GM12892 (cell line): Measurements from ENCODE around the gene GP1BB. TPM values are rescaled to one million over a fixed set of nuclear protein-coding genes. Genes with fewer than 3 reads are reported as not detected.
"Not testable (repeated sequence)": the region's sequence is repeated elsewhere in the genome, so short reads cannot be mapped to it uniquely, and the experiment has no call there.

Source experiments
- DNase-seq: peaks from one replicate; pipeline ENCODE4 v3.0.0; 2011; ENCODE audit not compliant: insufficient read length
- FAIRE-seq: peaks from 2 replicates; lab custom pipeline; 2011; peaks lifted over from hg19 to GRCh38; lab: Jason Lieb, UNC
- POLR2A ChIP-seq: IDR thresholded peaks from 2 replicates; pipeline ENCODE4 v1.6.1; 2011; ENCODE audit warnings: low read depth, low read length, control low read depth
- POLR2AphosphoS5 ChIP-seq: IDR thresholded peaks from 2 replicates; pipeline ENCODE4 v1.6.1; 2011; ENCODE audit warnings: low read depth, low read length, control low read depth
- TAF1 ChIP-seq: IDR thresholded peaks from 2 replicates; pipeline ENCODE4 v1.6.1; 2011; ENCODE audit warnings: low read depth, mild to moderate bottlenecking, control low read depth, low read length, borderline replicate concordance
- polyA plus RNA-seq: library from polyadenylated mRNA; unstranded; fragments of >200 nt; gene quantifications from one replicate; pipeline ENCODE4 v1.2.1, GENCODE V29; 2012; ENCODE audit warnings: missing spikeins, inconsistent platforms; ENCODE audit not compliant: missing spikeins

The GP1BB gene
- not detected for polyA plus RNA-seq

DNA sequence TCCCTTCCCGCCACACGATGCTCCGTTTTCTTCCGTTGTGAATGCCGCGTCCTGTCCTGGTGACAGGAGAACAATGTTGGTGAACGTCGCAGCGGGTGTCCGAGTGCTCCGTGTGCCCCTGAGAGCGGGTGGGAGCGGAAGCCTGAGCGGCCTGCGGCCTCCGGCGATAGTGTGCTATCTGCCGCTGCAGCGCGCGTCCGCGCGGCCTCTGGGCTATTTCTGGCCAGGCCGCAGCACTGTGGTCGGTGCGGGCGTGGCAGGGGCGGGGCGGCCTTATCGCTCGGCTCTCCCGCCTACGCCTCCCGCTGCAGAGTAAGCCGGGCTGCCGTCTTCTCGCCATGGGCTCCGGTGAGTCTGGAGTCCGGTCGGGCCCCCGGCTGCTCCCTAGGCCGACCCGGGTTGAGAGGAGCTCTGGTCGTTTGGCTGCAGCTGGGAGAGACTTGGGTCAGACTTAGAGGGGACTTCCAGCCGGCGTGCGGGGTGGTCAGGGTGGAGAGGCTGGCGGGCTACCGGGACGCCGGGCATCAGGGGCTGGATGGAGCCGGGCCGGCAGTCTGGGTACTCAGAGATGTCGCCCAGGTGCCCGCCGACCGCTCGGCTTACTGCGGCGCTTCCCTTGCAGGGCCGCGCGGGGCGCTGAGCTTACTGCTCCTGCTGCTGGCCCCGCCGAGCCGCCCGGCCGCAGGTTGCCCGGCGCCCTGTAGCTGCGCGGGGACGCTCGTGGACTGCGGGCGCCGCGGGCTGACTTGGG lies at the start of gene GP1BB:
Gene GP1BB, plus strand, starts transcription at position 308 of the 751 bp plus-strand sequence. Its CDS starts 31 bp downstream, at position 339.
- FAIRE-seq = no peak

DNA sequence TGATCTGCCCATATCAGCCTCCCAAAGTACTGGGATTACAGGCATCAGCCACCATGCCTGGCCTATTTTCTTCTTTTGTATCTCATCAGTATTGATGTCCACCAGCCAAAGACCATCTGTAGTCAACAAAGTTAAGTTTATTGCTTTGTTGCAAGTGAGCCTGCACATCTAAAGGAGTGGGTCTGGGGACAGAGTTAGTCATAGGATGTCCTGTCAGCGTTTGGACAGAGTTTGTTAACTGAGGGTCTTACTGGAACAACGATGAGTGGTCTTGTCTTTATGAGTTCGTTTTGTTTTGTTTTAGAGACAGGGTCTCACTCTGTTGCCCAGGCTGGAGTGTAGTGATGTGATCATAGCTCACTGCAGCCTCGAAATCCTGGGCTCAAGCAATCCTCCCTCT lies 49.7 kb upstream of the GP1BB start:
- TF ChIP-seq POLR2A (no peak), TAF1 (no peak)
- FAIRE-seq (no peak), DNase-seq (no peak)

More for the DNA sequence above, at the start of gene GP1BB:
- TF ChIP-seq POLR2A (no peak), POLR2AphosphoS5 (no peak), TAF1 (no peak)
- no peak for DNase-seq

DNA sequence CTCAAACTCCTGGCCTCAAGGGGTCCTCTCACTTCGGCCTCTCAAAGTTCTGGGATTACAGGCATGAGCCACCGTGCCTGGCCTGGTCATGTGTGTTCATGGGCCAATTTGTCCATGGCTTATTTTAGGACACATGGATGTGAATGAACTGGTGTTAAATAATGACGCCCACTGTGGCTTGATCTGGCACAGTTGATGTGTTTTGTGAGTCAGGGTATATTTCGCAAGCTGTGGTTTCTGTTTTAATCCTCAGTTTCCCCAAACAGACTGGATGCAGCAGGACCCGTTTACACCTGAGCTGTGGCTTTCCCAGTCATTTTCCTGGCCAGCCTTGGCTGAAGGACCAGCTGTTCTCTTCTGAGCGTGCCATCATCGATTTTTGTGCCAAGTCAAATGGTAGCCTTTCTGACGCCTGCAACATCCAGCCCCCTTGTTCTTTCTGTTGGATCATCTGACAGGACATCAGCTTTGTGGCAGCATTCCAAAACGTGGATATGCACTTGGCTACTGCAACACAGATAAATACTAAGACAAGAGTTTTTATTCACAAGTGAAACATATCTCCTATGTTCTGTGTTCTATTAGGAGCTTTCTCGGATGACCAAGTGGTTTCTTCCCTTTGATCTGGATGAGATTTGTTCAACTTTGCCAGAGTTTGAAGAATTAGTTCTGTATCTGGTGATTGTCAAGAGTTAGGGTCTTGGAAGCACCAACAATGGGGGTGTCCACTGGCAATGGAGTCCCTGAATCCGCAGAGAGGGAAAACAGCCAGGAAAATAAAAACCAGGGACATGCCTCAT lies 49.0 kb upstream of the GP1BB start:
- DNase-seq (no peak), FAIRE-seq (no peak)
- no peak for TF ChIP-seq POLR2AphosphoS5
- no peak for TF ChIP-seq TAF1
- no peak for TF ChIP-seq POLR2A

DNA sequence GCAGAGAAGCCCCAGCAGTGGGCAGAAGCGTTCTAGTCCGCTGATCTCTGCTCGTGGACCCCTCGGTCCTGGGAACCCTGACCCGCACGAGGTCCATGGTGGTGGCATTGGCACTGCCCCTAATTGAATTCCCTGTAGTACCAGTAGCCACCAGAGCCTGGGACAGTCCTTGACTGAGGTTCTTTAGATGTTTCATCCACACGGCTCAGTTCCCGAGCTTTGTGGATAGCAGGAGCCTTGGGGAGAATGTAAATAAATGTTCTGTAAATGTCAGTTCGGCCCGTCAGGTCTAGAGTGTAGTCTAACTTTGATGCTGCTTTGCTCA lies 48.4 kb upstream of the GP1BB start:
- TF ChIP-seq TAF1 = no peak
- TF ChIP-seq POLR2A = no peak
- TF ChIP-seq POLR2AphosphoS5 = no peak
- DNase-seq (no peak), FAIRE-seq (no peak)

- TF ChIP-seq TAF1 (no peak), POLR2AphosphoS5 (no peak), POLR2A (no peak)
- FAIRE-seq = no peak
These were observed 47.9 kb upstream of the GP1BB start for GRCh38 chr22:19675428-19675827.

DNA sequence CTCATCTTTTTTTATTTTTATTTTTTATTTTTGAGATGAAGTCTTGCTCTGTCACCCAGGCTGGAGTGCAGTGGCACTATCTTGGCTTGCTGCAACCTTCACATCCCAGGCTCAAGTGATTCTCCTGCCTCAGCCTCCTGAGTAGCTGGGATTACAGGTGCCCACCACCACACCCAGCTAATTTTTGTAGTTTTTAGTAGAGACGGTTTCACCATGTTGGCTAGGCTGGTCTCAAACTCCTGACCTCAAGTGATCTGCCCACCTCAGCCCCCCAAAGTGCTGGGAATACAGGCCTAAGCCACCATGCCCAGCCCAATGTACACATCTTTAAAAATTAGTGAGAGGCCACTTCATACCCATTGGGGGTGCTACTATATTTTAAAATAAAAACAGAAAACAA lies 46.9 kb upstream of the GP1BB start:
- DNase-seq, FAIRE-seq: not testable (repeated sequence)

More at GRCh38 chr22:19675428-19675827, 47.9 kb upstream of the GP1BB start:
- no peak for DNase-seq

DNA sequence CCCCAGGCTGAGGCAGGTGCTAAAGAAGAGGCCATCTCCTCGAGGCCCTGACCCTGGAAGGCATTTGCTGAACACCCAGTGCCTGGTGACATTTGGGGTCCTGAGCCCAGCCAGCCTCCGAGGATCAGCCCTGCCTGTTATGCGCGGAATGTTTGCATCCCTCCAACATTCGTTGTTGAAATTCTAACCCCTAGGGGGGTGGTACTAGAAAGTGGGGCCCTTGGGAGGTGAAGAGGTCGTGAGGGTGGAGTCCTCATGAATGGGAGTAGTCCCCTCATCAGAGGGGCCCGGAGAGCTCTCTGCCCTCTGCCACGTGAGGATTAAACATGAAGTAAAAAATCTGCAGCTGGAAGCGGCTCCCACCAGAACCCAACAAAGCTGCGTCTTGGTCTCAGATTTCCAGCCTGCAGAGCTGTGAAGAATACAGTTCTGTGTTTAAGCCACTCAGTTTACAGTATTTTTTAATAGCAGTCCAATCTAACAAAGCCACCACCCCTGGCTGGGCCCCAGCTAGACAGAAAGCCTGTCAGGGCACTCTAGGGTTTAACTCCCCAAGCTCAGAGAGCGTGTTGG lies 44.3 kb upstream of the GP1BB start:
- FAIRE-seq = no peak
- TF ChIP-seq POLR2A (no peak), POLR2AphosphoS5 (no peak), TAF1 (no peak)
- no peak for DNase-seq

DNA sequence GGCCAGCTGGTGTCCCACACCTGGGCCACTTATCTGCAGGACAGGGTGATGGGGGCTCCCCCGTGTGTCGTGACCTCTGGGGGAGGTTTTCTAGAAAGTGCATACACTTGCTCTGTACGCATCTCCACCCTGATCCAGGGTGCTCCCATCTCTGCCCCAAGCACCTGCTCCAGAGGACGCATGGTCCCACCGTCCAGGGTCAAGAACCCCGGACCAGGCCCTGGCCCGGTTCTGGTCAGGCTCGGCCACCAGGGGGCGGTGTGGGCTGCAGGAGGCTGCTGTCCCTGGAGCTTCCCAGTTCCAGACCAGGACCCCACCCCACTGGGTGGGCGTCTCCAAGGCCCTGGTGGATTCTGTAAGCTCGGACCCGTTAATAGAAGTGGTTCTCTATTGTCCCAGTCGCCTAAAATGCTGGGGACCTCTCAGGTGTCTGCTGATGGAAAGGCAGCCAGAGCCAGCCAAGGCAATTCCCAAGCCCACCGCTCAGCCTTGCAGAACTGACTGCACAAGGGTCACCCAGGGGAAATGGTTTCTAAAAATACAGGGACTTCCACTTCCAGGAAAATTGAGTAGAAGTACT lies 43.7 kb upstream of the GP1BB start:
- DNase-seq (no peak), FAIRE-seq (no peak)
- TF ChIP-seq POLR2AphosphoS5 (no peak), TAF1 (no peak), POLR2A (no peak)

- TF ChIP-seq POLR2A (no peak), TAF1 (no peak), POLR2AphosphoS5 (no peak)
- no peak for FAIRE-seq
These were observed 43.0 kb upstream of the GP1BB start for GRCh38 chr22:19680287-19680881.

GRCh38 chr22:19680911-19681862 lies 42.2 kb upstream of the GP1BB start:
- FAIRE-seq (no peak), DNase-seq (no peak)
- TF ChIP-seq POLR2A (no peak), POLR2AphosphoS5 (no peak)

More at GRCh38 chr22:19680287-19680881, 43.0 kb upstream of the GP1BB start:
- no peak for DNase-seq

DNA sequence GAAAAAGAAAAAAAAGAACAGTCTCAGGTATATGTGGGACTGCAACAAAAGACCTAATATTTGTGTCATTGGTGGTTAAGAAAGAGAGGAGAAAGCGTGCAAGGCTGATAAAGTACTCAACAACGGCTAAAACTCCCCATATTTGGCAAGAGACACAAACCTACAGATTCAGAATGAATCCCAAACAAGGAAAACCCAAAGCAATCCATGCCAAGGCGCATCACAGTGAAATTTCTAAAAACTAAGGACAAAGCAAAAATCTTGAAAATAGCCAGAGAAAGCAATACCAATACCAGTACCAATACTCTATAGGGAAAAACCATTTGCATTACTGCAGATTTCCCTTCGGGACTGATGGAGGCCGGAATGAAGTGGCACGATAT lies 41.5 kb upstream of the GP1BB start:
- no peak for TF ChIP-seq POLR2AphosphoS5
- FAIRE-seq = no peak

More for the DNA sequence above, 41.5 kb upstream of the GP1BB start:
- DNase-seq = no peak
